ENCODE results near the gene UAP1. TPM values are rescaled to one million over a fixed set of nuclear protein-coding genes. Genes with fewer than 3 reads are reported as not detected.
A peak's percentile ranks its signal among the peaks of the same experiment; 100 is the strongest.

UAP1 gene
- total RNA-seq, 1 experiment from 2014 or later = 26.9 TPM

DNA sequence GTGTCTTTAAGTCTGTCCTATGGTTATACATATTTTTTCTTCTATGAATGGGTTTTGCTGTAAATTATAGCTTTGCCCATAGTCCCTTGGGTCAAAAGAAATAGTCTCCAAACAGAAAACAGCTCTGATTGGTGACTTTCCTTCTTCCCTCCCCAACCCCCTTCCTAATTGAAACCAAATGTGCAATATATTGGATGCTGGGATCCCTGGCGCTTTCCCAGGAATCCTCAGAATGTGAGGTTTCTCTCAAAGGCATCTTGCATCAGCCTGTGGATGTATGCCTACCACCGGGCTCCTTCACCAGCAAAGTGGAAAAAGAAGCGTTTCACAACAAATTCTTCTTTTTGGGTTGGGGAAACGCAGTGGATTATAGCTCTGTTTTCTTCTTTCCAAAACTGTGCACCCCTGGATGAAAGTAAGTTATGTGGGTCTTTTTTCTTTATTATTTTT lies 70.7 kb downstream of the UAP1 start, which contains the start of gene DDR2:
DDR2 (plus strand) TSS at position 248 of the 450 bp plus-strand sequence. CDS start 86,600 bp downstream, outside the sequence.
- no peaks in the 10 kb centered on the region for H3K9me3 ChIP-seq (ENCODE audit: control insufficient read depth, low read depth, low read length)
- TF ChIP-seq, protein P1, sequence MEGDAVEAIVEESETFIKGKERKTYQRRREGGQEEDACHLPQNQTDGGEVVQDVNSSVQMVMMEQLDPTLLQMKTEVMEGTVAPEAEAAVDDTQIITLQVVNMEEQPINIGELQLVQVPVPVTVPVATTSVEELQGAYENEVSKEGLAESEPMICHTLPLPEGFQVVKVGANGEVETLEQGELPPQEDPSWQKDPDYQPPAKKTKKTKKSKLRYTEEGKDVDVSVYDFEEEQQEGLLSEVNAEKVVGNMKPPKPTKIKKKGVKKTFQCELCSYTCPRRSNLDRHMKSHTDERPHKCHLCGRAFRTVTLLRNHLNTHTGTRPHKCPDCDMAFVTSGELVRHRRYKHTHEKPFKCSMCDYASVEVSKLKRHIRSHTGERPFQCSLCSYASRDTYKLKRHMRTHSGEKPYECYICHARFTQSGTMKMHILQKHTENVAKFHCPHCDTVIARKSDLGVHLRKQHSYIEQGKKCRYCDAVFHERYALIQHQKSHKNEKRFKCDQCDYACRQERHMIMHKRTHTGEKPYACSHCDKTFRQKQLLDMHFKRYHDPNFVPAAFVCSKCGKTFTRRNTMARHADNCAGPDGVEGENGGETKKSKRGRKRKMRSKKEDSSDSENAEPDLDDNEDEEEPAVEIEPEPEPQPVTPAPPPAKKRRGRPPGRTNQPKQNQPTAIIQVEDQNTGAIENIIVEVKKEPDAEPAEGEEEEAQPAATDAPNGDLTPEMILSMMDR (conservative IDR thresholded peaks at IDR 0.05) = no peak
- H2AFZ ChIP-seq (ENCODE audit: low read length) = no peak within 1 kb of the TSS
- Mint-ChIP-seq H3K27me3 (ENCODE audit: low read depth) (peaks cover 2% of the 10 kb centered on the region; the same call in 1 of the 2 replicates), H3K4me1 (peaks cover 9 to 20% of the 10 kb centered on the region in 2 experiments), H3K27ac (peak within 1 kb of the TSS in 1 of 3 experiments; percentile 22; a peak in 2 of 7 replicates), H3K36me3 (ENCODE audit: insufficient read depth in 1 of 3, low read depth in 3 of 3) (no peaks in the 10 kb centered on the region), H3K9me3 (no peaks in the 10 kb centered on the region), H3K4me3 (no peak within 1 kb of the TSS)
- no peak within 1 kb of the TSS for H3K23ac ChIP-seq (ENCODE audit: insufficient read length, low read depth, low read length)
- no CpG with 5 or more reads among the region's 4 CpGs for WGBS (ENCODE audit: extremely low coverage, insufficient read length, low lambda C conversion rate)
- no peak within 1 kb of the TSS for H3K18ac ChIP-seq (ENCODE audit: insufficient read length, low read depth, low read length)
- H3K4me1 ChIP-seq (ENCODE audit: insufficient read depth, low read length) = peaks cover 4% of the 10 kb centered on the region; the same call in 1 of the 2 replicates
- no peak within 1 kb of the TSS for H3K27ac ChIP-seq (ENCODE audit: insufficient read length, low read depth, low read length)
- no peak within 1 kb of the TSS for H4K91ac ChIP-seq (ENCODE audit: insufficient read length, low read depth, low read length)
- no peak within 1 kb of the TSS for H2BK120ac ChIP-seq (ENCODE audit: low read depth, low read length, poor library complexity, severe bottlenecking)
- H3K4ac ChIP-seq (ENCODE audit: low read depth, low read length) = no peak within 1 kb of the TSS
- H3K79me1 ChIP-seq (ENCODE audit: insufficient read depth, low read depth, low read length, poor library complexity, severe bottlenecking) = no peaks in the 10 kb centered on the region
- H3K9ac ChIP-seq (ENCODE audit: extremely low read depth, insufficient read length, low read length) = no peak within 1 kb of the TSS
- H2BK5ac ChIP-seq (ENCODE audit: insufficient read length, low read length) = no peak within 1 kb of the TSS
- no peak within 1 kb of the TSS for H4K8ac ChIP-seq (replicated peaks; ENCODE audit: insufficient read length, low read depth, low read length)
- no peak for DNase-seq
- H3K23me2 ChIP-seq (ENCODE audit: insufficient read length, low read depth, low read length, poor library complexity, severe bottlenecking) = no peaks in the 10 kb centered on the region
- no peak within 1 kb of the TSS for H2AK5ac ChIP-seq (ENCODE audit: insufficient read length, low read length)
- H3K56ac ChIP-seq (ENCODE audit: insufficient read length, low read depth, low read length) = no peak within 1 kb of the TSS
- no peak within 1 kb of the TSS for H2BK12ac ChIP-seq (ENCODE audit: insufficient read length, low read depth, low read length)
- H3K79me2 ChIP-seq (ENCODE audit: insufficient read depth, low read length) = no peaks in the 10 kb centered on the region
- no peaks in the 10 kb centered on the region for H4K20me1 ChIP-seq (ENCODE audit: control insufficient read depth, insufficient read depth, insufficient read length)
- H3K4me2 ChIP-seq (ENCODE audit: insufficient read depth, insufficient read length, low read length) = no peak within 1 kb of the TSS
- H3K27me3 ChIP-seq (ENCODE audit: insufficient read depth, low read length) = no peaks in the 10 kb centered on the region
- H2BK20ac ChIP-seq (ENCODE audit: low read depth, low read length, poor library complexity, severe bottlenecking) = no peak within 1 kb of the TSS
- no peak within 1 kb of the TSS for H3T11ph ChIP-seq (ENCODE audit: low read length)
- H3K14ac ChIP-seq (ENCODE audit: insufficient read depth, low read length) = no peak within 1 kb of the TSS
- H4K5ac ChIP-seq (ENCODE audit: insufficient read length, low read depth, low read length) = no peak within 1 kb of the TSS
- no peak within 1 kb of the TSS for H2BK15ac ChIP-seq (ENCODE audit: low read depth, low read length)

All from H9 (cell line).